ENCODE data around the gene NFE2L2.
"Not testable (repeated sequence)": the region's sequence is repeated elsewhere in the genome, so short reads cannot be mapped to it uniquely, and the experiment has no call there.

Gene NFE2L2

DNA sequence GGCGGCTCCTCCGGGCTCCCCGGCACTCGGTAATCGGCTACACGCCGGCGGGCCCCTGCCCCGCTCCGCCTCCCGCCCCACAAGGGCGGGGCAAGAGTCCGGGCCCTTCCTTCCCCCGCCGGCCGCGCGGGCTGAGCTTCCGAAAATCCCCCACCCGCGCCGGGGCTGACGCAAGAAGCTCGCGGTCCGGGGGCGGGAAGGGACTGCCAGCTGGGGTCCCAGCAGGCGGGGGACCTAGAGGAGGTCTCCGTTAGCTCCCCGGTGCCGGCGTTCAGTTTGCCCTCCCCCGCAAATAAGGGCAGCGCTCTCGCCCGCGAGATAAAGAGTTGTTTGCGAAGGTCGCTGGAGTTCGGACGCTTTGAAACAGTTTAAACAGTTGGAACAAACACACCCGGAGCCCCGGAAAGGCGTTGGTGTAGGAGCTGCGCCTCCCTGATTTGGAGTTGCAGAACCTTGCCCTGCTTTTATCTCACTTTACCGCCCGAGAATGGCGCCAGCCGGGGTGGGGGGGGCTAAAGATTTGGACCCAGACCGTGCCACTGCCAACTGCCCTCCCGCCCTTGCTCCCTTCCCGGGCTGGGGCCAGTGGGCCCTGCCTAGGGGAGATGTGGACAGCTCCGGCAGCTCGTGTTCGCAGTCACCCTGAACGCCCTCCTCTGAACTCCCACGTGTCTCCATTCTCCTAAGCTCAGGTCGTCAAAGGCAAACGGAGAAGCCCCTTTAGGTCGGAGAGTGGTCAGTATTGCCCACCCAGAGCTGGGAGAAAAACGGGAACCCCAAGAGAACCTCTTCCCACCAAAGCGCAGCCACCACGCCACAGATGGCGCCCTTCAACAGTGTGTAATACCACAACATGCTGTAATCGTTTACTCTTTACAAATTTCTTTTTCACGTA lies at the start of gene NFE2L2:
NFE2L2 (minus strand) TSS at position 35 of the 895 bp plus-strand sequence. CDS start 151 bp downstream, outside the sequence.
- peak; percentile 87 for DNase-seq

DNA sequence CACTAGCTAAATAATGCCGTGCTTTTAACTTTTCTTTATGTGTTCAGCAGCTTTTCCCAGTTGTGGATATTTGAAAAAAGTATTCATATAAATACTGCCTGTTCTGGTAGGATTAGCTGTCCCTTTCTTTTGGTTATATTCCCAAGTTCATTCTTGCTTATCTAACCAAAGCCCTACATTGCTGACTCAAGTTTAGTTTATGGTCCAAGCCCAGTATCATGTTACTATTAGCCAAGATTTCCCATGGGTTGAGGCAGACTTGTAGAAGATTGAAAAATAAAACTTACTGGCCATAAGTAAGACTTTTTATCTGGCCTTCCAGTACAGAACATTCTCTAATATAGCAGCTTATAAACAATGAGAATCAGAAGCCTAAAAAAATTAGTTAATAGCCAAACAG lies 49.7 kb upstream of the NFE2L2 start:
- DNase-seq = no peak

DNA sequence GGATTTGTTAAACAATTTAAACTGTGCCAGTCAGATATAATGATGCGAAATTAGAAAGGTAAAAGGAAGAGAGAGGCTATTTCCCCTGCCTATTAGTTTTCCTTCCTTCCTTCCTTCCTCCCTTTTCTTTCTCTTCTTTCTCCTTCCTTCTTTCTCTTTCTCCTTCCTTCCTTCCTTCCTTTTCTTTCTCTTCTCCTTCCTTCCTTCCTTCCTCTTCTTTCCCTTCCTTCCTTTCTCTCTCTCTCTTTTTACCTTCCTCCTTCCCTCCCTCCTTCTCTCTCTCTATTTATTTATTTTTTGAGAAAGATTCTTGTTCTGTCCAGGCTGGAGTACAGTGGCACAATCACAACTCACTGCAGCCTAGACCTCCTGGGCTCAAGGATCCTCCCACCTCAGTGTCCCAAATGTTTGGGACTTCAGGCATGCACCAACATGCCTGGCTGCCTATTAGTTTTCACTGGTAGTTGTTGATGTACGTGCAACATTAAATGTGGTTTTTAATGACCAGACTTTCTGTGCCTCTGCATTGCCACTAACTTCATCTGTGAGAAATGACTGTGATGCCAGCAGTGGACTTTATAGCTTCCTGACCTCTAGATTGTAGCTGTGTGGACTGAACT lies 48.7 kb upstream of the NFE2L2 start:
- DNase-seq = no peak

DNA sequence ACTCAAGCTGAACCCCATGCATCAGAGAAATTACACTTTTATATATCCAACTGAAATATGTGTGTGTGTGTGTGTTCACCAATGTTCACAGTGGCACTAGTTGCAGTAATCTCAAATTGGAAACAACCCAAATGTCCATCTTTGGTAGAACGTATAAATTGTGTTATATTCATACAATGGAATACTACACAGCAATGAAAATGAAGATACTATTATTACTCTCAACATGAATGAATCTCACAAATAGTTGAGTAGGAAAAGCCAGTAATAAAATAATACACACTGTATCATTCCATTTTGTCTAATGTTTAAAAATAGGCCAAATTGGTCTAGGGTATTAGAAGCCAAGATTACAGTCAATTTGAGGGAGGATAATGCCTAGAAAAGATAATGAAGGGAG lies 48.0 kb upstream of the NFE2L2 start:
- DNase-seq = no peak

DNA sequence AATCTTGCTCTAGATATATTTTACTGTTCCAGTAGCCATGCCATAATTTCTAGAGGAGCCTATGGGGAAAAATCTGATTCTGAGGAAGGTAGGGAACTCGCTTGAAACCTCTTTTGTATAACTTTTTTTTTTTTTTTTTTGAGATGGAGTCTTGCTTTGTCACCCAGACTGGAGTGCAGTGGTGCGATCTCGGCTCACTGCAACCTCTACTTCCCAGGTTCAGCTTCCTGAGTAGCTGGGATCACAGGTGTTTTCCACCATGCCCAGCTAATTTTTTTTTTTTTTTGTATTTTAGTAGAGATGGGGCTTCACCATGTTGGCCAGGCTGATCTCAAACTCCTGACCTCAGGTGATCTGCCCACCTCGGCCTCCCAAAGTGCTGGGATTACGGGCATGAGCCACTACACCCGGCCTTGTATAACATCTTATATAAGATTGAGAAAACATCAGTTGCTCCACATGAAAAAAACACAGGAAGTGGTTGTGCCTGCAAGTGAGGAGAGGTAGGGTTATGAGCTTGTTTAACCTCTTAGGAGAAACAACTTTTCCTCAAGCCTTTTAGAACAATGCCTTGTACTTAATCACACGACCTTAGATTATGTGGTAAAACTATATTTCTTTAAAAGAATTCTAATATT lies 45.3 kb upstream of the NFE2L2 start:
- not testable (repeated sequence) for DNase-seq

GRCh38 chr2:177306550-177306949 lies 42.0 kb upstream of the NFE2L2 start:
- no peak for DNase-seq

GRCh38 chr2:177303939-177304338 lies 39.4 kb upstream of the NFE2L2 start:
- DNase-seq = no peak

DNA sequence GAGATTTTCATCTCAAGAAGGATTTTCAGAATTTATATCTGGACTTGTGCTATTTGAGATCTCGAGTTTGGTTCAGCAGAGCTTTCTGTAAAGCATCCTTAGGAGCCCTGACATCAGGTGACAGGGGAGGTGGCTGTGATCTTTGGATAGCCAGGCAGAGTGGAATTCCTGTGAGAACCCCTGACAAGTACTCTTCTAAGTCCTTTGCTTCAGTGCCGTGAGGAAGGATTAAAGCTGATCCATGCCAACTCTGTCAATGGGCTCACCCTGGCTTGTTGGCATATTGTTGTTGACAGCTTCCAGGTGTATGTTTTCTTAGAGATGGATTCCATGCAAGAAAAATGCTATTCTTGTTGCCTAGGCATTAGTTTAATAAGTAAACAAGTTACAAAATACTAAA lies 38.0 kb upstream of the NFE2L2 start:
- no peak for DNase-seq

DNA sequence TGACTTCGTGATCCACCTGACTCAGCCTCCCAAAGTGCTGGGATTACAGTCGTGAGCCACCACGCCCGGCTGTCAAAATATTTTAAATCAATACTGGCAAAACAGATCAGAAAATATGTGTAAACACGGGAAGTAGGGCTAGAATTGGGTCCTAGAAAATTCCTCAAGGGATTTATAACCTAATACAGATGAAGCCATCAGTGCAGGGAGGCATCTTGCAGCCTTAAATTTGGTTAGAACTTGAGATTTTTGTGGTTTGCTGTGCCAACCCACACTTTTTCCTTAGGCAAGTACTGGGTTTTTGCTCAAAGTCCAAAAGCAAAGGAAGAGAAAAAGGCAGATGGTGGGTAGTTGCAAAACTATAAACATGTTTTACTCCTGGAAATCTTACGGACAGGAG lies 33.7 kb upstream of the NFE2L2 start:
- DNase-seq = no peak

GRCh38 chr2:177296040-177296439 lies 31.5 kb upstream of the NFE2L2 start:
- DNase-seq = peak; percentile 17

DNA sequence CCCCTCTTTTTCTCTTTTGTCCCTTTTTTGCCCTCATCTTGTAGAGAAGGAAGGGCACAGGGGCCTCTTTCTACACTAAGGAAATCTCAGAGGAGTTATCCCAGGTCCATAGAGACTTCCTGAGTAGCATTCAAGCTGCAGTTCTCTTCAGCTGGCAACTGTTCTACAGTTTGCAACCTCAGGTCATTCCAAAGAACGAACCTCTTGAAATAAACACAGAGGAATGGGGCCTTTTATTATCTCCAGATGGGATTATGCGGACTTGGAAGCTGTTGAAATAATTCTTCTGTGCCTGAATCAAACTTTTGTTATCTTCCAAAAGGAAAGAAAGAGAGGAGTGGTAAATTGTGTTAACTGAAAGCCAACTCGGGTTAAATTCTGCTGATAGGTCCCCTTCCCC lies 31.0 kb upstream of the NFE2L2 start:
- DNase-seq = no peak

DNA sequence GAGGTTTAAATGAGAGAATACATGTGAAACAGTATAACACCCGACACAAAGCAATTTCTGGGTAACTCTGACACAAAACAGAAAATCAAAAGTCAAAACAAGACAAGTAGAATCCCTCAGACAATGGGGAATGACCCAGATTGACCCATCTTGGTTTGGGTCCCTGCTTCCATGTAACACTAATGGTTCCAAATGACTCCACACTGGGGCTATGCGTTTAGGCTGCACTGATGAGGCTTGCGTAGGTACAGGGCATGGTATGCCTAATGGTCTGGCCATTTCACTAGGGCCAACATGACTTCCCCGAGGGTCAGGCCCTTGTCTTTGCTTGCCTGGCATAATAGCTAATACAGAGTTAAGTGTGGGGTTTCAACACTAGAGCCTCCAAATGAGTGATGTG lies 27.2 kb upstream of the NFE2L2 start:
- DNase-seq = no peak

- DNase-seq = no peak
Observed at GRCh38 chr2:177289824-177290628, 25.5 kb upstream of the NFE2L2 start.

DNA sequence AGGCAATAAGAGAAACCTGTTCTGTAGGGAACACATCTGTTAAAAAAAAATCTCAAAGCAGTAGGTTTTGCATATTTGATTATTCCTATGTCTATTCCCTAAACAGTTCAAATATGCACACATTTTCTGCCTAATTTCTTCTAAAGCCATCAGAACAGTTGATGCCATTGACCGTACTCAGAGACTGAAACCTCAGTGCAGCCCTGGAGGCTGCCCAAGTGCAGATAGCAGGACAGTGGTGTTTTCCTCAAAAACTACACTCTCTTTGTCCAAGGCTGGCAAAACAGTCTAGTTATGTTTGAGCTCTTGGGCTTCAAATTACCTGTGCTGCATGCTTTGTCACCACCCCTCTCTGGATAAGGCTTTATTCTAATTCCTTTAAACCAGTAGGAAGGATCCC lies 23.3 kb upstream of the NFE2L2 start:
- DNase-seq = no peak

DNA sequence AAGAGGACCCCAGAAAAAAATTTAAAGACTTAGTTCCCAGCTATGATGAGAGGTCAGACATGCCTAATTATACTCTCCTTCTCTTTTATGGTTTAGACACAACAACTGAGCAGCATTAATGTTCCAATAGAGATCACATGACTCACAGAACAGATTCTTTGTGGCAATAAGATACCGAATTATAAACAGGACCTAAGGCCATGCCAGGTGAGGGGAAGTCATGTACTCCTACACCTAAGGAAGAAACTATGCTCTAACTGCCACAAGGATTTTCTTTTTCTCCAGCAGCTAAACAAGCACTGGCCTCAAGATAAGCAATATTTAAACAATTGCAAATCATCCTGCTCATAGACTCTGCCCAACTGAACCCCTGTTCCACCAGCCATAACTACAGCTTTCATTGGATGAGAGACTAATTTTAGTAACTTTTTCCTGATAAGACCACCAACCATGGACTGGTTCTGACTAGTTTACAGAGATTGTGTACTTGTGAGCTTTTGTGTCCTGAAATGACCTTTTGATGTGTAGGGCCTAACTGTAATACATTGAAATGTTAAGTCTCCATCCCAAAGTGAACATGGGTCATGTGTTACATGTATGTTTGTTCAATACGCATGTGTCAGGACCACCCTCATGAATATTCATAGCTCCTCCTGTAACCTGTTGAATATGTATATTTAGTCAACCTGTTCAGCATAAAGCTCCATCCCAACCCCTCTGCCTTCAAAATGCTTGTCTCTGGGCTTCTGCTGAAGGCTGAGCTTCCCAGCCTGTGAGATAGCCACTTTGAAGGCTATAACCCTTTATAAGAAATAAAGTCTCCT lies 21.6 kb upstream of the NFE2L2 start:
- DNase-seq = no peak

- DNase-seq = no peak
Observed at GRCh38 chr2:177284531-177284930, 20.0 kb upstream of the NFE2L2 start.

DNA sequence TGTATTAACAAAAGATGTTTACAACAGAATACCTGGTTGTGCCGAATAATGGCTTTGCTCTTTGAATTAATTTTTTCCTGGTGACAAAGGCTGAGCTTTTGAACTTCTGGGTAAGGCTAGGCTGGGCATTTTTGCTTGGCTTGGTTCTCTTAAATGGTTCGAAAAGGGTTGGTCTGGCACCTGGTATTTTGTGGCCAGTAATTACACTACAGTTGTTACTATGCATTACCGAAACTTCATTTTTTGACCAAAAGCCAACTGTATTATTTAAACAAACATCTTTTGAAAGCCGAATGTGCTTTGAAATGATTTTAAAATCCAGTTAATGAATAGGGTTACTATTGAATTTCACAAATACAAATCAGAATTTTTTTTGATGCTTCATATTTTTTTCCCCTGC lies 19.4 kb upstream of the NFE2L2 start:
- DNase-seq = no peak

GRCh38 chr2:177282787-177283572 lies 18.5 kb upstream of the NFE2L2 start:
- no peak for DNase-seq

GRCh38 chr2:177282181-177282641 lies 17.7 kb upstream of the NFE2L2 start:
- no peak for DNase-seq

- no peak for DNase-seq
Observed at GRCh38 chr2:177281400-177282180, 17.1 kb upstream of the NFE2L2 start.

Data from NCI-H1694 (cell line).